Mesendoderm (in vitro differentiated cells): ENCODE results near the gene CLSTN2.
A peak's percentile ranks its signal among the peaks of the same experiment; 100 is the strongest.

ENCODE experiments used
- DNase-seq: peaks from one replicate; pipeline ENCODE4 v3.0.0; 2013
- H2AK5ac ChIP-seq: 2 replicates; pipeline ENCODE4 v1.6.1; 2013; ENCODE audit warnings: low read length, inconsistent platforms
- H2BK120ac ChIP-seq: 2 replicates; pipeline ENCODE4 v1.6.1; 2013; ENCODE audit warnings: low read depth, mild to moderate bottlenecking, low read length, moderate library complexity, mixed read lengths
- H2BK15ac ChIP-seq: replicated peaks from 2 replicates; pipeline ENCODE4 v1.6.1; 2013; ENCODE audit warnings: low read depth, mild to moderate bottlenecking, moderate library complexity
- H2BK5ac ChIP-seq: 2 replicates; pipeline ENCODE4 v1.6.1; 2013; ENCODE audit warnings: low read length, inconsistent platforms
- H3K18ac ChIP-seq: 2 replicates; pipeline ENCODE4 v1.6.1; 2013; ENCODE audit warnings: mild to moderate bottlenecking, low read length, mixed read lengths
- H3K23ac ChIP-seq: one replicate; pipeline ENCODE4 v1.6.1; 2013; ENCODE audit warnings: low read length
- H3K27ac ChIP-seq: 2 replicates; pipeline ENCODE4 v1.5.1; 2013; ENCODE audit warnings: low read depth, mild to moderate bottlenecking, inconsistent platforms, low read length, moderate library complexity
- H3K27me3 ChIP-seq: 2 replicates; pipeline ENCODE4 v1.6.1; 2013; ENCODE audit warnings: low read length, control low read depth, mild to moderate bottlenecking, inconsistent platforms; ENCODE audit not compliant: insufficient read depth, poor library complexity
- H3K36me3 ChIP-seq: 2 replicates; pipeline ENCODE4 v1.6.1; 2013; ENCODE audit warnings: low read length, inconsistent platforms; ENCODE audit not compliant: control insufficient read depth, insufficient read depth
- H3K4ac ChIP-seq: one replicate; pipeline ENCODE4 v1.6.1; 2013; ENCODE audit warnings: low read depth, mild to moderate bottlenecking, low read length, moderate library complexity
- H3K4me1 ChIP-seq: 2 replicates; pipeline ENCODE4 v1.6.1; 2013; ENCODE audit warnings: low read depth, low read length, inconsistent platforms; ENCODE audit not compliant: control insufficient read depth
- H3K4me2 ChIP-seq: 2 replicates; pipeline ENCODE4 v1.6.1; 2013; ENCODE audit warnings: low read length
- H3K4me3 ChIP-seq: 2 replicates; pipeline ENCODE4 v1.5.1; 2013; ENCODE audit warnings: mild to moderate bottlenecking, low read length
- H3K56ac ChIP-seq: one replicate; pipeline ENCODE4 v1.6.1; 2013; ENCODE audit warnings: low read length
- H3K79me1 ChIP-seq: 2 replicates; pipeline ENCODE4 v1.6.1; 2013; ENCODE audit warnings: low read length, inconsistent platforms
- H3K79me2 ChIP-seq: 2 replicates; pipeline ENCODE4 v1.6.1; 2013; ENCODE audit warnings: mild to moderate bottlenecking, low read length; ENCODE audit not compliant: control insufficient read depth, insufficient read depth
- H3K9ac ChIP-seq: 2 replicates; pipeline ENCODE4 v1.6.1; 2013; ENCODE audit warnings: low read length, inconsistent platforms
- H4K5ac ChIP-seq: one replicate; pipeline ENCODE4 v1.6.1; 2013; ENCODE audit warnings: low read length
- H4K8ac ChIP-seq: one replicate; pipeline ENCODE4 v1.6.1; 2013; ENCODE audit warnings: low read depth, mild to moderate bottlenecking, control low read depth, low read length, moderate library complexity
- WGBS: extraction: QIAGEN DNeasy Blood & Tissue Kit; methylation state at CpG from one replicate; pipeline ENCODE4 v1.1.7; 2013; ENCODE audit warnings: low lambda C conversion rate, missing lambda C conversion rate; ENCODE audit not compliant: insufficient coverage; ENCODE audit errors: extremely low coverage; 5-methylcytosine and 5-hydroxymethylcytosine counted together

Gene CLSTN2

DNA sequence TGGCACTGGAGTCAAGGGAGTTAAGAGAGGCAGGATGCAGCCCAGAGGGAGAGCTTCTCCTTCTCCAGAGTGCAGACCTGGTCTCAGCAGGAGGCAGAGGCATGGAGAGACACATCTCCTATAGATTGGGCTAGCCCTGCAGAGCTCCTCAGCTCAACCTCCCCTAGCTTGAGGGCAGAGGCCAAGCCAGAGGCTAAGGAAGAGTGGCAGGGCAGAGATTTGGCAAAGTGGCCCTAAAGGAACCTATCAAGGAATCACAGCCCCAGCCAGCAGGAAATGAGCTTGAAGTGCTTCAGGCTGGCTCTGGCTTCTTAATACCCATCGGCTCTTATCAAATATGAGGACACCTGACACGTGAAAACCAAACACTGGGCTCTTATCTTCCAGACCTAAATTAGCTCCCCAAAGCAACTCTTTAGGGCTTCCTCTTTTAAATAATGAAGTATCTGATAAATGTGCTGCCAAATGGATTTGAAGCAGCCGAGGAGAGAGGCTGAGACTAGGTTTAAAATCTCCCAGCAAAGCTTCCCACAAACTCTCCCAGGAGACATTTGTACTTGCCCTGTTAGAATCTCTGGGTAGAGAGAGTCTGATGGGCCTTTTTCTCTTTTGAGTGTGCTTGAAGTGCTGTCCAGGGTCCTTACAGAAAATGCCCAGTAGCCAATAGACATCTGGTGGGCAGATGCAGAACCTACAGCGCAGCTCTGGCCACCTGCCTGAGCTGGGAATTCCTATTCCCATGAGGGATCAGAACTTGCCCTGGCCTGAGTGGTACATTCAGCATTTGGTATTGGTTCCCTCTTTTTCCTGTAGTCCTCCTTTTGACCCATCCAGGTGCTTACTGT lies 271.4 kb downstream of the CLSTN2 start:
- no peak overlapping the region for H3K4me2 ChIP-seq
- H2BK15ac ChIP-seq: no peak overlapping the region
- no peak overlapping the region for H3K9ac ChIP-seq
- no peaks in the 10 kb centered on the region for H3K79me2 ChIP-seq
- H3K27ac ChIP-seq: peak overlapping the region; percentile 74
- no peaks in the 10 kb centered on the region for H3K27me3 ChIP-seq
- H4K5ac ChIP-seq: no peak overlapping the region
- H3K18ac ChIP-seq: no peak overlapping the region
- H3K4me1 ChIP-seq: peaks cover 21% of the 10 kb centered on the region
- peak overlapping the region; percentile 19 for H3K56ac ChIP-seq
- WGBS: no CpG with 5 or more reads among the region's 4 CpGs
- no peak overlapping the region for H3K4ac ChIP-seq
- peak; percentile 87 for DNase-seq
- H3K4me3 ChIP-seq: no peak overlapping the region
- peak overlapping the region; percentile 61 for H2BK5ac ChIP-seq
- no peak overlapping the region for H2BK120ac ChIP-seq
- H2AK5ac ChIP-seq: no peak overlapping the region
- no peak overlapping the region for H4K8ac ChIP-seq
- H3K79me1 ChIP-seq: no peaks in the 10 kb centered on the region
- no peaks in the 10 kb centered on the region for H3K36me3 ChIP-seq
- H3K23ac ChIP-seq: no peak overlapping the region

DNA sequence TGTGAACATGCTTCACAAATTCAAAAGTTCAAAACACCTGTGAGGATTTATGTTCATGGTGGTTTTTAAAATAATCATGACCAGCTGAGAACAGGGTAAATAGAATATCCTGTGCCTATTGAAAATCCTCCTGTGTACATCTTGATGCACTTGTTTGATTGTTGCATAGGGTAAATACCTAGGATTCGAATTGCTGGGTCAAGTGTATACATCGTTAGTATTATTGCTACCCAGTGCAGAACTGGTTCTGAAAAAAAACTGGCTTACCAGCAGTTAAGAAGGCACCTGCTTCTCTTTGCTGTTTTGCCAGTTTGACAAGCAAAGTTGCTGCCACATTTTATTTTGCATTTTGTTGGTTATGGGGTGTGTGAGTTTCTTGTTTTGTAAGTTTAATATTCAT lies 272.6 kb downstream of the CLSTN2 start:
- WGBS: no CpG with 5 or more reads among the region's 2 CpGs
- DNase-seq: no peak
- no peak overlapping the region for H3K9ac ChIP-seq
- no peak overlapping the region for H3K23ac ChIP-seq
- H2BK5ac ChIP-seq: no peak overlapping the region
- H3K4me1 ChIP-seq: peaks cover 19% of the 10 kb centered on the region
- no peak overlapping the region for H4K5ac ChIP-seq
- no peak overlapping the region for H3K27ac ChIP-seq
- no peak overlapping the region for H3K56ac ChIP-seq
- no peak overlapping the region for H3K18ac ChIP-seq
- H3K79me2 ChIP-seq: no peaks in the 10 kb centered on the region
- H3K4ac ChIP-seq: no peak overlapping the region
- no peak overlapping the region for H2BK120ac ChIP-seq
- no peak overlapping the region for H2BK15ac ChIP-seq
- H3K27me3 ChIP-seq: no peaks in the 10 kb centered on the region
- H3K4me3 ChIP-seq: no peak overlapping the region
- H3K79me1 ChIP-seq: no peaks in the 10 kb centered on the region
- no peaks in the 10 kb centered on the region for H3K36me3 ChIP-seq
- no peak overlapping the region for H2AK5ac ChIP-seq
- no peak overlapping the region for H3K4me2 ChIP-seq
- H4K8ac ChIP-seq: no peak overlapping the region

DNA sequence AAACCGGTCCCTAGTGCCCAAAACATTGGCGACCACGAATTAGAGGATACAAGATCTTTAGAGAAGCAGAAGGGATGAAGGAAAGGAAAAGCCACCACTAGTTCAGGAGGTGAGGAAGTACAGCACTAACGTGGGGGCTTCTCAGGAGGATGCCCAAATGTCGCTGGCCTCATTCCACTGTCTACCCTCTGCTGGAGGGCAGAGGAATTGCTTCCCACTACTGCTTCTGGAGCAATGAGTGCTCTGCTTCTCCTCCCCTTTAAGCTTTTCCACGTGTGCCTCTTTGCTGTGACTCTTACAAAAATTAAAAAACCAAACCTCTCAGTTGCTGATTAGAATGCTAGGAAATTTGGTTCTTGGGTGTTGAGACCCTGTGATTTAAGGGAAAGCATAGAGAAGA lies 281.3 kb downstream of the CLSTN2 start:
- no peaks in the 10 kb centered on the region for H3K4me1 ChIP-seq
- no peak overlapping the region for H4K5ac ChIP-seq
- no peak overlapping the region for H3K27ac ChIP-seq
- no peak overlapping the region for H3K23ac ChIP-seq
- no peak overlapping the region for H3K4me2 ChIP-seq
- no CpG with 5 or more reads among the region's 6 CpGs for WGBS
- no peaks in the 10 kb centered on the region for H3K36me3 ChIP-seq
- H3K9ac ChIP-seq: no peak overlapping the region
- H2BK5ac ChIP-seq: no peak overlapping the region
- H2BK15ac ChIP-seq: no peak overlapping the region
- no peak overlapping the region for H3K4me3 ChIP-seq
- no peak overlapping the region for H3K18ac ChIP-seq
- no peak overlapping the region for H2BK120ac ChIP-seq
- H3K56ac ChIP-seq: no peak overlapping the region
- no peak overlapping the region for H2AK5ac ChIP-seq
- no peaks in the 10 kb centered on the region for H3K79me1 ChIP-seq
- H3K79me2 ChIP-seq: no peaks in the 10 kb centered on the region
- H3K27me3 ChIP-seq: no peaks in the 10 kb centered on the region
- H3K4ac ChIP-seq: no peak overlapping the region
- no peak overlapping the region for H4K8ac ChIP-seq
- DNase-seq: peak; percentile 28

DNA sequence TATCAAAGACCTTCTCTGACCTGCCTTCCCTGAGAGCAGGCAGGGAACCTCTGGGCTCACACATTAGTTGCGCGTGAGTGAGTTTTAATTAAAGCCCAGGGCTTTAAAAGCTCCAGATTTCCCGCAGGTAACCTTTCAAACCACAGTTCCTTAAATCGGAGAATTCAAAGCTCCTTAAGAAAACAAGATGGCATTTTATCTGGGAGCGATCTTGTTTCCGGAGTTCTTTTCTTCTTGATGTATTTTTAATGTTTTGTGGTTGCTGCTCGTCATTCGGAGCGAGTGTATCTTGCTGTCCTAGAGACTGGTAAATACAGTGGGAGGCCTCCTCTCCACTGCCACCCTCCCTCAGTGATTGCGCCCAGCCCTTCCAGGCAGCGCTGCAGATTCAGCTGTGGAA lies 284.3 kb downstream of the CLSTN2 start:
- DNase-seq: no peak
- Histone ChIP-seq H2BK120ac (no peak overlapping the region), H3K36me3 (no peaks in the 10 kb centered on the region), H2AK5ac (no peak overlapping the region), H3K18ac (no peak overlapping the region), H4K8ac (no peak overlapping the region), H3K23ac (no peak overlapping the region), H2BK5ac (no peak overlapping the region), H3K79me2 (no peaks in the 10 kb centered on the region), H3K27ac (no peak overlapping the region), H3K27me3 (no peaks in the 10 kb centered on the region), H3K56ac (no peak overlapping the region), H3K4me3 (no peak overlapping the region), H3K4me2 (no peak overlapping the region), H3K9ac (no peak overlapping the region), H4K5ac (no peak overlapping the region), H3K79me1 (no peaks in the 10 kb centered on the region), H2BK15ac (no peak overlapping the region), H3K4me1 (no peaks in the 10 kb centered on the region), H3K4ac (no peak overlapping the region)
- WGBS: no CpG with 5 or more reads among the region's 11 CpGs

DNA sequence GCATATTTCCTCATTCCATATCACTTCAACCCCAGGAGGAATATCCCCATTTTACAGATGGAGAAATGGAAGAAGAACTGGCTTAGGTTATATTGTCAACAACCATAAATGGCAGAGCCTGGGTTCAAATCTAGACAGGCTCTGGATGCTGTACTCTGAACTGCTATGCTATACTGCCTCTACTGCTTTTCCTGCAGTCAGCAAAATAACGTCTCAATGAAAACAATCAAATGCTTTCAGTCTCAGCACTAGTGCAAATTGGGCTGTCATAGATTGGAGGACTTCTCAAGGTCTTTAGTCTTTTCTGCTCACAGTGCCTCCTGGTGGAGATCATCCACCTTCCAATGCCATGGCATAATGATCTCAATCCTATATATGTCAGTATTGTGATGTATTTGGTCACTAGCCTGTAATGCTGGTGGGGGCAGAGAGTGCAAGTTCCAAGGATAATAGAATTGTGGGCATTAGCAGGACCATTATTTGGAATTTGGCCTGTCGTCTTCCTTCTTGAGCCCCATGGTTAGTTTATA lies 285.0 kb downstream of the CLSTN2 start:
- Histone ChIP-seq H3K79me1 (no peaks in the 10 kb centered on the region), H3K79me2 (no peaks in the 10 kb centered on the region), H3K56ac (no peak overlapping the region), H3K4me3 (no peak overlapping the region), H3K4me1 (no peaks in the 10 kb centered on the region), H3K36me3 (no peaks in the 10 kb centered on the region), H3K4ac (no peak overlapping the region), H4K8ac (no peak overlapping the region), H3K23ac (no peak overlapping the region), H3K9ac (no peak overlapping the region), H2AK5ac (no peak overlapping the region), H3K18ac (no peak overlapping the region), H3K27me3 (no peaks in the 10 kb centered on the region), H2BK15ac (no peak overlapping the region), H4K5ac (no peak overlapping the region), H3K27ac (no peak overlapping the region), H2BK5ac (no peak overlapping the region), H2BK120ac (no peak overlapping the region), H3K4me2 (no peak overlapping the region)
- WGBS: no CpG with 5 or more reads among the region's 2 CpGs
- DNase-seq: peak; percentile 62
